Esophagus squamous epithelium (tissue), 4 donors: Measurements from ENCODE around the gene ARHGAP11A.

Experiments
- POLR2A ChIP-seq, 4 donors: fragments of 450-650 bp; IDR thresholded peaks; one replicate each; pipeline ENCODE4 v1.6.1; 2017; ENCODE audit warnings: antibody characterized with exemption in 4 of 4, mild to moderate bottlenecking in 4 of 4, moderate library complexity in 3 of 4
- TF ChIP-seq, protein P1 (sequence below), 6 experiments: fragments of 450-650 bp in 4 of 6; fragments of 200-600 bp in 2 of 6; sonication (generic) in 2 of 6; IDR thresholded peaks; one replicate each; pipeline ENCODE4 v1.5.1; 2016 to 2019; ENCODE audit warnings: antibody characterized with exemption in 6 of 6, mild to moderate bottlenecking in 4 of 6, moderate library complexity in 4 of 6

DNA sequence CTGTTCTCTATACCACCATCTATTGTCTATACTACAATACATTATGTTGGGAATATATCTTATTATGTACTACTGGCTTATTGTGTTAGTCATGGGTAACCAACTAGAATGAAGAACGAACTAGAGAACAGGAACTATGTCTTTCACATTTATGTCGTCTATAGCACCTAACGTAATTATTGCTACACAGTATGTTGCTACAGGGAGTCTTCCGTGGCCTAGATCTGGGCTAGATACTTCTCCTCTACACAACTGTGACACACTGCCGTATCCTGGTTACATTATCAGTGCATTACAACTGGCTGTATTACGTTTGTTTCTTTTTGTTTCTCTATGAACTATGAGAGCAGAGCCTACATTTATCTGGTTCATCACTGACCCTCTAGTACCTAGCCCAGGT, 60.2 kb downstream of the ARHGAP11A start:
- TF ChIP-seq, protein P1, sequence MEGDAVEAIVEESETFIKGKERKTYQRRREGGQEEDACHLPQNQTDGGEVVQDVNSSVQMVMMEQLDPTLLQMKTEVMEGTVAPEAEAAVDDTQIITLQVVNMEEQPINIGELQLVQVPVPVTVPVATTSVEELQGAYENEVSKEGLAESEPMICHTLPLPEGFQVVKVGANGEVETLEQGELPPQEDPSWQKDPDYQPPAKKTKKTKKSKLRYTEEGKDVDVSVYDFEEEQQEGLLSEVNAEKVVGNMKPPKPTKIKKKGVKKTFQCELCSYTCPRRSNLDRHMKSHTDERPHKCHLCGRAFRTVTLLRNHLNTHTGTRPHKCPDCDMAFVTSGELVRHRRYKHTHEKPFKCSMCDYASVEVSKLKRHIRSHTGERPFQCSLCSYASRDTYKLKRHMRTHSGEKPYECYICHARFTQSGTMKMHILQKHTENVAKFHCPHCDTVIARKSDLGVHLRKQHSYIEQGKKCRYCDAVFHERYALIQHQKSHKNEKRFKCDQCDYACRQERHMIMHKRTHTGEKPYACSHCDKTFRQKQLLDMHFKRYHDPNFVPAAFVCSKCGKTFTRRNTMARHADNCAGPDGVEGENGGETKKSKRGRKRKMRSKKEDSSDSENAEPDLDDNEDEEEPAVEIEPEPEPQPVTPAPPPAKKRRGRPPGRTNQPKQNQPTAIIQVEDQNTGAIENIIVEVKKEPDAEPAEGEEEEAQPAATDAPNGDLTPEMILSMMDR (IDR thresholded peaks at IDR 0.05): no peak
- TF ChIP-seq POLR2A (IDR thresholded peaks at IDR 0.05): no peak
